OCI-LY3 (cell line): ENCODE data around the gene SLC26A6.

ENCODE experiments used
- H2AFZ ChIP-seq: fragments of 200-600, 300-600 bp; shearing (Covaris generic); 2 replicates; pipeline ENCODE4 v1.6.0; 2014; ENCODE audit warnings: antibody characterized with exemption, low read depth, low read length
- H3K27ac ChIP-seq: fragments of 200-600, 300-600 bp; sonication (generic); 2 replicates; pipeline ENCODE4 v1.5.1; 2014; ENCODE audit warnings: mild to moderate bottlenecking, low read length, moderate library complexity, mixed read lengths
- H3K27me3 ChIP-seq: fragments of 200-600, 300-600 bp; sonication (generic); 2 replicates; pipeline ENCODE4 v1.6.1; 2014; ENCODE audit warnings: low read depth, low read length, mixed read lengths
- H3K36me3 ChIP-seq: fragments of 200-600, 300-600 bp; sonication (generic); replicated peaks from 2 replicates; pipeline ENCODE3; 2014; ENCODE audit warnings: low read depth, low read length, mixed read lengths
- H3K4me1 ChIP-seq: fragments of 300-600, 200-600 bp; sonication (generic); 2 replicates; pipeline ENCODE4 v1.6.1; 2014; ENCODE audit warnings: low read length, mixed read lengths
- H3K4me2 ChIP-seq: fragments of 200-600, 300-600 bp; sonication (generic); 2 replicates; pipeline ENCODE4 v1.6.1; 2014; ENCODE audit warnings: low read length, mixed read lengths
- H3K4me3 ChIP-seq: fragments of 300-600, 200-600 bp; sonication (generic); 2 replicates; pipeline ENCODE4 v1.5.1; 2014; ENCODE audit warnings: antibody characterized with exemption, mild to moderate bottlenecking, low read length, moderate library complexity
- H3K79me2 ChIP-seq: fragments of 300-600, 200-600 bp; shearing (Covaris generic); 2 replicates; pipeline ENCODE4 v1.6.1; 2014; ENCODE audit warnings: mild to moderate bottlenecking, low read length, mixed read lengths
- H3K9ac ChIP-seq: fragments of 300-600, 200-600 bp; shearing (Covaris generic); 2 replicates; pipeline ENCODE4 v1.6.0; 2014; ENCODE audit warnings: mild to moderate bottlenecking, low read length, moderate library complexity
- H3K9me3 ChIP-seq: fragments of 200-600, 300-600 bp; shearing (Covaris generic); 2 replicates; pipeline ENCODE4 v1.6.1; 2014; ENCODE audit warnings: low read length, mixed read lengths; ENCODE audit not compliant: insufficient read depth
- H4K20me1 ChIP-seq: fragments of 200-600, 300-600 bp; sonication (generic); 2 replicates; pipeline ENCODE4 v1.6.1; 2016; ENCODE audit warnings: low read length, mixed read lengths; ENCODE audit not compliant: insufficient read depth
- CTCF ChIP-seq: fragments of 200-600, 300-600 bp; sonication (generic); IDR thresholded peaks from 2 replicates; pipeline ENCODE4 v1.5.1; 2014; ENCODE audit warnings: antibody characterized with exemption, low read length, low read depth
- EZH2phosphoT487 ChIP-seq: fragments of 200-600 bp; shearing (Covaris generic); IDR thresholded peaks from 2 replicates; pipeline ENCODE4 v1.6.1; 2018; ENCODE audit warnings: antibody characterized with exemption, mixed run types, low read depth

The SLC26A6 gene

DNA sequence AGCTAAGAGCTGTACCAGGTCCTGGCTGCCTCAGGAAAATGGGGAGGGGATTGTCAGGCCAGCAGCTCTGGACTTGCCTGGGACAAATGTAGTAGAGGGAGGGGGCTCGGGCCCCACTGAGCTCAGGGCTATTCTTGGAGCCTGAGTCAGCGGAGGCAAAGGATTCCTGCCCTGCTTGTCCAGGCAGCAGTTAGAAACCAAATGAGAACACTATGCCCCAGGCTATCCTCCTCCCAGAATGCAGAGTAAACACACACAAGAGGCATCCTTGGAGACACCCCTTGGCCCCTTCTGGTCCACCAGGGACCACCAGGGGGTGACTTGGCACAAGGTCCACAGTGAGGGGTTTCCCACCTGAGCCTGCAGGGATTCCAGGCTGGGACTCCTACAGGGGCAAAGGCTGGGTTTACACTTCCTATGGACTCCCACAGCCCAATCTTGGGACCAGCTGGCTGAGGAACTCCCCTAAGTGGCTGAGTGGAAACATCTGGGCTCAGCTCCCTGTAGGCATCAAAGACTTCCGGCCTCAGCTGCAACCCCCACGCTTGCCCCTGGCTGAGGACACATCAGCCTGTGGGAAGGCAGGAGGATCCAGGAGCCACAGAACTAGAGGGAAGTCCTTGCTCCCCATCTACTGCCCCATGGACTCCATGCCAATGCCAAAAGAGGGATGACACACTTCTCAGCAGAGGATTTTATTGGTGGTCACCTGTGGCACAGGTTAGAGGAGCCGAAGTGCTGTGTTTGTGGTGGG is 36.8 kb downstream of the SLC26A6 start:
- H3K36me3 ChIP-seq: peaks cover 37% of the 10 kb centered on the region
- no peak overlapping the region for H3K9ac ChIP-seq
- no peak overlapping the region for H3K4me3 ChIP-seq
- H2AFZ ChIP-seq: no peak overlapping the region
- H3K27me3 ChIP-seq: no peaks in the 10 kb centered on the region
- TF ChIP-seq EZH2phosphoT487 (no peak), CTCF (no peak)
- no peaks in the 10 kb centered on the region for H3K79me2 ChIP-seq
- H4K20me1 ChIP-seq: no peaks in the 10 kb centered on the region; the same call in 1 of the 2 replicates
- no peaks in the 10 kb centered on the region for H3K9me3 ChIP-seq
- no peak overlapping the region for H3K27ac ChIP-seq
- no peak overlapping the region for H3K4me2 ChIP-seq
- H3K4me1 ChIP-seq: no peaks in the 10 kb centered on the region

DNA sequence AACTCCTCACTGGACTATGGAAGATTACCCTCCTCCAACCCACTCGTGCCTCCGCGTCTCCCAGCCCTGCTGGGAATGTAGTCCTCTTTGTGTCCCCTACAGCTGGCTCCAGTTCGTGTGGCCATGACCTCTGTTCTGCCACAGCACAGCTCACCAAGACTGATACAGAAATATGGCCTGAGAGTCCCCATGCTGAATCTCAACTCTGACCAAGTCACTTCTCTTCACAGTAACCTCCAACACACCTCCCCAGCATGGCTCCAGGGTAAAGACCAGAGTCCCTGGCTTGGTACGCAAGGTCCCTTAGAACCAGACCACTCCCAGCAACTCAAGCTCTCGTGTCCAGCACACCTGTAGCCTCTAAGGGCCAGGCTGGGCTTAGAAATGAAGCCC is 37.9 kb downstream of the SLC26A6 start:
- no peak overlapping the region for H3K4me3 ChIP-seq
- H3K4me1 ChIP-seq: no peaks in the 10 kb centered on the region
- H3K27ac ChIP-seq: no peak overlapping the region
- no peak overlapping the region for H3K9ac ChIP-seq
- no peak overlapping the region for H3K4me2 ChIP-seq
- TF ChIP-seq EZH2phosphoT487 (no peak), CTCF (no peak)
- no peak overlapping the region for H2AFZ ChIP-seq
- H4K20me1 ChIP-seq: no peaks in the 10 kb centered on the region; the same call in 1 of the 2 replicates
- H3K9me3 ChIP-seq: no peaks in the 10 kb centered on the region
- no peaks in the 10 kb centered on the region for H3K27me3 ChIP-seq
- H3K79me2 ChIP-seq: no peaks in the 10 kb centered on the region
- H3K36me3 ChIP-seq: peaks cover 29% of the 10 kb centered on the region

DNA sequence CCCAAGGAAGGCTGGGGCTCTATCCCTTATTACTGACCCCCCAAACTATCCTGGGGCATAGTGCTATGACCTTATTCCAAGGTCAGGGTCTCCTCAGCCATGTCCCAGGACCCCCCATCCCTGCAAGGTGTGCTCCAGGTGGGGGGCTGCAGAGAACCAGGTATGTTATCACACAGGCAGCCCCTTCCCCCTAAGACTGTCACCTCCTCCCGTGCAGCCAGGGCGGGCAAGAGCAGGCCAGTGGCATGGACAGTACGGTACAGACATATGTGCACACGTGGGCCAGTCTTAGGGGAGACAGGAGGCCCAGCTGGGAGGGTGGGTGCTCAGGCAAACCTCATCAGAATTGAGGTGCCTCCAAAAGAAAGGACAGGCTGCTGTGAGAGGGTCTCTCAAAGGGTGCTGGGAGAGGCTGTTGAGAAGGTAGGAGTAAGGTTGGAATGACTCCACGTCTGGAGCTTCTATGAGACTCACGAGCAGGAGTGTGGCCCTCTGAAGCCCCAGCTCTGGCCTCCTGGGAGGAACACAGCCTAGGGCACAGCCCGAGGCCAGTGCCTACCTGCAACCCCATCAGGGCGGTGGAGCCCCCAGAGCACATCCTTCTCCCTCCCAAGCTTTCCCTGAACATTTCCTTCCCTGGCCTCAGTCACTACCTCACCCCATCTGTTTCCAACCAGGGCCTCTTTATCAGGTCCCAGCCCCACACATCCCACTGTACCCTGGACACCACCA is 38.4 kb downstream of the SLC26A6 start:
- Histone ChIP-seq H3K27ac (no peak overlapping the region), H4K20me1 (no peaks in the 10 kb centered on the region; the same call in 1 of the 2 replicates), H3K4me1 (no peaks in the 10 kb centered on the region)

More for the DNA sequence above, 38.4 kb downstream of the SLC26A6 start:
- H3K36me3 ChIP-seq: peaks cover 29% of the 10 kb centered on the region
- H3K4me3 ChIP-seq: no peak overlapping the region
- no peak overlapping the region for H3K4me2 ChIP-seq
- TF ChIP-seq EZH2phosphoT487: no peak
- TF ChIP-seq CTCF: no peak
- no peak overlapping the region for H2AFZ ChIP-seq
- H3K27me3 ChIP-seq: no peaks in the 10 kb centered on the region
- no peaks in the 10 kb centered on the region for H3K9me3 ChIP-seq
- no peak overlapping the region for H3K9ac ChIP-seq
- no peaks in the 10 kb centered on the region for H3K79me2 ChIP-seq
